ENCODE results near the gene RASSF1.

The RASSF1 gene

GRCh38 chr3:50365080-50365841 lies 24.6 kb upstream of the RASSF1 start:
- peak; percentile 97 for DNase-seq

- no peak for DNase-seq
Observed at GRCh38 chr3:50364573-50365079, 24.0 kb upstream of the RASSF1 start.

DNA sequence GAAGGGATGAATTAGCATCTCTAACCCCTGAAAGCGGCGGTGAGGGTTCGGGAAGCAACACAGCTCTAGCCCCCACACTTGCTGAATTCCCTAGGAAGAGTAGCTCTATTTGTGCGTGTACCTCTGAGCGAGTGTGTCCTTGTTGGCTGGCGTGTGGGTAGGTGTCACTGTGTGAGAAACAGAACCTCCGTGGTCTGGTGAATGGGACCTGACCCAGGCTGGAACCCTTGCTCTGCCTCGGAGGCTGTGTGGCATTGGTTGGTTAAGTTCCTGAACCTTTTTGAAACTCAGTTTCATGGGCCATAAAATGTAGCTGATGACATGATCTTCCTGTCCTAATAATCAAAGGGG lies 19.1 kb upstream of the RASSF1 start:
- DNase-seq = no peak

GRCh38 chr3:50358911-50359759 lies 18.5 kb upstream of the RASSF1 start, which contains the start of gene TMEM115:
Gene TMEM115 (minus strand): TSS chr3:50359521. CDS start chr3:50359063, 458 bp downstream.
- DNase-seq = peak; percentile 96

- DNase-seq = no peak
Observed at GRCh38 chr3:50358355-50358910, 17.8 kb upstream of the RASSF1 start.

DNA sequence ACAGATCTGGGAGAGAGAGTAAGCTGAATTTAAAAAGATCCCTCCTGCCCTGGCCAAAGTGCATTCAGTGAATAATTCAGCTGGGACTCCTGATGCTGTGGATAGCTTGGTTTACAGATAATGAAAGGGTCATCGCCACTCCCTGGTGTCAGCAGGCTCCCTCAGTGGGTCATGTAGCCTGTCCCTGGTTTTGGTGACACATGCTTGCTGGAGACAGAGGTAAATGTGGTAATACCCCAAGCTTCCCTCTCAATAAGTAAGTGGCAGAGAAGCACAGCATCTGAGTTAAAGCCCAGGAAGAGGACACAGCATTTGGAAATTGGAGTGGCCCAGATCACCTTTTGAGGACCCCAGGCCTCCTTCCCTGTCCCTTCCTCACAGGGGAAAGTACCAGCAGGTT lies 16.8 kb upstream of the RASSF1 start:
- DNase-seq = no peak

- no peak for DNase-seq
Observed at GRCh38 chr3:50356553-50356952, 15.9 kb upstream of the RASSF1 start.

GRCh38 chr3:50355829-50356552 lies 15.4 kb upstream of the RASSF1 start:
- no peak for DNase-seq

GRCh38 chr3:50354850-50355249 lies 14.2 kb upstream of the RASSF1 start:
- DNase-seq = no peak

DNA sequence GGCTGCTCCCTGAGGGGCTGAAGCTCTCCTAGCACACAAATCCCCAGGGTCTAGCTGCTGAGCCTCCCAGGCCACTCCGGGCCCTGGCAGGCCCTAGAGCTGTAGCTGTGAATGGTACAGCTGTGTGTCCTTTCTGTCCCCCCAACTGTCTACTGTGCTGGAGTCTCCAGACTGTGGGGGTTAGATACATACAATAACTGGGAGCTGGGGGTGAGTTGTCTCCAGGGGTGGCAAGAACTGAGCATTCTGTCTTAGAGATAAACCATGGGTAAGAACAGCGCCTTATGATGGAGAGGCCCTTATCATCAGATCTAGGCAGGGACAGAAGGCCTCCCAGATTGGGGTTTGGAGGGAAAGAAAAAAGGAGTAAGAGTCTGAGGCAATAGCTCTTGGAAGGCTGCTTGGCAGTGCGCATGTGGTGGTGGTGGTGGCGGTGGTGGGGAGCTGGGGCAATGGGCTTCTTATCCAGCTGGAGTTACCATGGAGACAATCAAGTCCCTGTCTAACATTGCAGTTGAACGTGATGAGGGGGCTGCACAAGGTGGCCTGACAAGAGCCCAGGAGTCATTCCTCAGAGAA lies 13.6 kb upstream of the RASSF1 start:
- no peak for DNase-seq

DNA sequence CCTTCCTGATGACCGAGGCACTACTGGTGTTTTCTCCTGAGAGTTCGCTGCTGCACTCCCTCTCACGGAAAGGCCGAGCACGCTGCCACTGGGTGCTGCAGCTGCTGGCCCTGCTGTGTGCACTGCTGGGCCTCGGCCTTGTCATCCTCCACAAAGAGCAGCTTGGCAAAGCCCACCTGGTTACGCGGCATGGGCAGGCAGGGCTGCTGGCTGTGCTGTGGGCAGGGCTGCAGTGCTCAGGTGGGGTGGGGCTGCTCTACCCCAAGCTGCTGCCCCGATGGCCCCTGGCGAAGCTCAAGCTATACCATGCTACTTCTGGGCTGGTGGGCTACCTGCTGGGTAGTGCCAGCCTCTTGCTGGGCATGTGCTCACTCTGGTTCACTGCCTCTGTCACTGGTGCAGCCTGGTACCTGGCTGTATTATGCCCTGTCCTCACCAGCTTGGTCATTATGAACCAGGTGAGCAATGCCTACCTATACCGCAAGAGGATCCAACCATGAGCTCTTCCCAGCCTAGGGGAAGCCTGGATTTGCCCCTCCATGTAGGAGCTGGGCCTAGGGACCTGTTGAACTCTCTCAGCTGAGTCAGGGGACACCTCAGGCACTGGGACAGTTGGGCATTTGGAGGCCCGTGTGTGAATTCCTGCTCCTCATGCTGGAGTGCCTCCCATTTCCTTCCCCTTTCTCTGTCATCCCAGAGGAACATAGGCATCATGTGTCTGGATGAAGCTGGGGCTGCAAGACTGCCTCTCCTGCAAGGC lies 12.8 kb upstream of the RASSF1 start:
- no peak for DNase-seq

DNA sequence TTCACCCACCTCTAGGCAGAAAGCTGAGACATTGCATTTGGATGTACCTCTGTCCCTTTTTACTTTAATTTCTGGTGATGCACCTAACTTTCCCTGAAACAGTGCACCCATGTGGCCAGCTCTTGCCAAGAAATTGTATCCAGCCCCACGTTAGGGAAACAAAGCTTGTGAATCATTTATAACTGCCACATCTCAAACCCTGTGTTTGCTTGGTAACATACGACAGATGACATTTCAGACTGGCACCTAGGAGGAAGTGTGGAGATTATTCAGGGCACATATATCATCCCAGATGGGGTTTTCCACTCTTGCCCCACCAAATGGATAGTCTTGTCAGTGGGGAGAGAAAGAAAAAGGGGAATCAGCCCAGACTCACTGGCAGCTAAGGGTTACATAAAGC lies 12.1 kb upstream of the RASSF1 start:
- DNase-seq = no peak

- DNase-seq = no peak
Observed at GRCh38 chr3:50351323-50351697, 10.7 kb upstream of the RASSF1 start.

DNA sequence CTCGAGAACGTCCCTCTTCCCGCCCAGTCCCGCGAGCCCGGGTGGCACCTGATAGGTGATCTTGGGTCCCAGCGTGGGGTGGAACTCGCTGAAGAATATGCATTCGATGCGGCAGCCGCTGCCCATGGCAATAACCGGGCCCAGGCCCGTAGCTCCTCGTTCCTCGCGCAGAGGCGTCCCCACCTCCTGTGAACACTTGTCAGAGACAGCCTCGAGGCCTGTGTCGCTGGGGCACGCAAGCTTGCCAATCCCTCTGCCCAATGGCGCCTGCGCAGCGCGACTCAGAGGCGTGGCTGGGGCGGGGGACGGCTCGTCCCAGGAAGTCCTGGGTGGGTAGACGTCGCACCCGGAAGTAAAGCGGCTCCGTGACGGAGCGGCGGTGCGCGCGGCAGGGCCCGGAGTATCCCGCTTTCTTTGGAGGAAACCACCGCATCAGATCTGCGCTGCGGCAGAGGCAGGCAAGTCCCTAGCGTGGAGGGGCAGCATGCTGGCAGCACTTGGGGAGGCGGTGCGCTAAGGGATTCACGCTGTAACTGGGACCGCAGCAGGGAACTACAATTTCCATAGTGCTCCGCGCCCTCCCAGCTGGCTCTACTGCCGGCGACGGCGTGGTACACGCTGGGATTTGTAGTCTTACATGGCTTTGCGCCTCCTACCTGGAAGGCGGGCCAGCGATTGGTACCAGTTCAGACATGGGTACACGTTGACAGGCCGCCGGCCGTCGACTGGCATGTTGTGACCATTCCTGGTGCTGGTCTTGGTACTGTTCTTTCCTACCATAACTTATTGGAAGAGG lies 10.1 kb upstream of the RASSF1 start, which contains the start of the genes CYB561D2 and NPRL2:
TSS of gene CYB561D2 (plus strand) at position 336 of the 796 bp plus-strand sequence. CDS start 572 bp downstream, outside the sequence.
TSS of gene NPRL2 (minus strand) at position 249 of the 796 bp plus-strand sequence. CDS start at position 126, 123 bp downstream.
- peak; percentile 99 for DNase-seq

GRCh38 chr3:50350213-50350526 lies 9.5 kb upstream of the RASSF1 start:
- DNase-seq = no peak

DNA sequence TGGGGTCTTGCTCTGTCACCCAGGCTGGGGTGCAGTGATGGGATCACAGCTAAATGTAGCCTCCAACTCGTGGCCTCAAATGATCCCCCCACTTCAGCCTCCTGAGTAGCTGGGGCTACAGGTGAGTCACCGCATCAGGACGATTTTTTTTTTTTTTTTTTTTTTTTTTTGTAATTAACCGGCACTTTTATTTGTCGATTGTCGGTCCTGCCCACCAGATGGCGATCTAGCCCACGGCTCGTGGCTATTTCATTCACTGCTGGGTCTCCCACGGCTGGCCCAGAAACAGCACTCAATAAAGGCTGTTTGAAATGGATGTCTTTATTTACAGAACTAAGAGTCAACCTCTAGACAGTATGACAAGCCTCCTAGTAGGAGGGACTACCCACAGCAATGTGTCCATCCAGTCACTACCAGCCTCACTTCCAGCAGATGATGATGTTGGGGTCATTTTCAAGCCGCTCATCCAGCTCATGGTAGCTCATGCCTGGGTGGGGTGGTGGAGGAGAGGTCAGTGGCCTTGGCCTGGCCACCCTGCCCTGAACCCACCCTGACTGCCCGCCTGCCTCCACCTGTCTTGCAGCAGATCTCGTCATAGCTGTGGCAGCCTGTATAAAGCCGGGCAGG lies 6.7 kb upstream of the RASSF1 start:
- DNase-seq = peak; percentile 81

GRCh38 chr3:50345586-50346234 lies 5.1 kb upstream of the RASSF1 start, which contains the start of gene ZMYND10:
Gene ZMYND10 (minus strand): TSS chr3:50345732. CDS start chr3:50345579, 153 bp downstream.
- peak; percentile 85 for DNase-seq

- no peak for DNase-seq
Observed at GRCh38 chr3:50345008-50345407, 4.4 kb upstream of the RASSF1 start.

DNA sequence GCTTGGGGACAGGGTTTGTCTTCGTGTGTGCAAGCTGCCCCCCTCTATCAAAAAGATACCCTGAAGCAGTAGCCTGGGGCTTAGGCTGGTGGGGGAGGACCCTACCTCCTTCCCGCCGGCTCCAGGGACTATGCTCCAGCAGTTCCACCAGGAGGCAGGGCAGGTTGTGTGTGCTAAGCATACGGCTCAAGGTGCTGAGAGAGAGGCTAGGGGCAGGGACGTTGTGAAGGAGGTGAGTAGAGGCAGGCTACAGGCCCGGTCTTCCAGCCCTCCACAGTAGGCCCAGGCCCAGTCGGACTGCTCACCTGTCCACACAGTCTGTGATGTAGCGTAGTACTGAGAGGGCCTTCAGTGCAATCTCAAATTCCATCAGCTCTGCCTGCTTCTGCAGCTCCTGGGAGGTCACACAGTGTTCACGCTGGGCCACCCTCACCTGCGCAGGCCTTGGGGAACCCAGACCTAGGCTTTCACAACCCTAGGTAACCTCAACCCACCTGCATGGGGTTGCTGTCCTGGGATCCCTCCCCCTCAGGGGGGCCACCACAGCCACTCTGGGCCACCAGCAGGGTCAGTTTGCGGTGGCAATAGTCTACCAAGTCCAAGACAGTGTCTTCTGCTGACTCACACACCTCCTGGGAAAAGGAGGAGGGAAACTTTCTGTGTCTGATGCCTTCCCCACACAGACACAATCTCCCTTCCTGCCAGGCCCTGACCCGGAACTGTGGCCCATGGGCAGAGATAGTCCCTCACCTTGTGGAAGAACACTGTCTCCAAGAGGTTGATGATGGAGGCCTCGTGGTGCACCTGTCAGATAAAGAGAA lies 2.4 kb upstream of the RASSF1 start:
- DNase-seq = no peak
